OCI-LY3 (cell line): ENCODE data around the gene FAM53B.

Experiments used
- EZH2phosphoT487 ChIP-seq: fragments of 200-600 bp; shearing (Covaris generic); IDR thresholded peaks from 2 replicates; pipeline ENCODE4 v1.6.1; 2018; ENCODE audit warnings: antibody characterized with exemption, mixed run types, low read depth
- TF ChIP-seq, protein P1 (sequence below): fragments of 200-600, 300-600 bp; sonication (generic); IDR thresholded peaks from 2 replicates; pipeline ENCODE4 v1.5.1; 2014; ENCODE audit warnings: antibody characterized with exemption, low read length, low read depth

DNA sequence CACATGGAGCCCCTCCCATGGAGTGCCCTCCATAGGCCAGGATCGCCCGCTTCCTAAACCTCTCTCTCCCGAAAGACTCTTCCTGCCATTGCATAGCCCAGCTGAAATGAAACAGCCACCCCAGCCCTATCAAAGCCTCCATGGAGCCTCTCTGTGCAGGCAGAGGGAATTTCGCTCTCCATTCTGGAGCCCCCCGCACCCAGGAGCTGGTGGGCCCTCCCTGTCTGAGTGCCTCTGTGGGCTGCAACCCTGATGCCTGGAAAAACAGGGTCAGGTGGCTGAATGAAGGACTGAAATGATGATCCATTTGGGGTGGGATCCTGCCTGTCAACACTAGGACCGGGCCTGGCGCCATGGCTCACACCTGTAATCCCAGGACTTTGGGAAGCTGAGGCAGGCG, 106.4 kb downstream of the FAM53B start:
- TF ChIP-seq, protein P1, sequence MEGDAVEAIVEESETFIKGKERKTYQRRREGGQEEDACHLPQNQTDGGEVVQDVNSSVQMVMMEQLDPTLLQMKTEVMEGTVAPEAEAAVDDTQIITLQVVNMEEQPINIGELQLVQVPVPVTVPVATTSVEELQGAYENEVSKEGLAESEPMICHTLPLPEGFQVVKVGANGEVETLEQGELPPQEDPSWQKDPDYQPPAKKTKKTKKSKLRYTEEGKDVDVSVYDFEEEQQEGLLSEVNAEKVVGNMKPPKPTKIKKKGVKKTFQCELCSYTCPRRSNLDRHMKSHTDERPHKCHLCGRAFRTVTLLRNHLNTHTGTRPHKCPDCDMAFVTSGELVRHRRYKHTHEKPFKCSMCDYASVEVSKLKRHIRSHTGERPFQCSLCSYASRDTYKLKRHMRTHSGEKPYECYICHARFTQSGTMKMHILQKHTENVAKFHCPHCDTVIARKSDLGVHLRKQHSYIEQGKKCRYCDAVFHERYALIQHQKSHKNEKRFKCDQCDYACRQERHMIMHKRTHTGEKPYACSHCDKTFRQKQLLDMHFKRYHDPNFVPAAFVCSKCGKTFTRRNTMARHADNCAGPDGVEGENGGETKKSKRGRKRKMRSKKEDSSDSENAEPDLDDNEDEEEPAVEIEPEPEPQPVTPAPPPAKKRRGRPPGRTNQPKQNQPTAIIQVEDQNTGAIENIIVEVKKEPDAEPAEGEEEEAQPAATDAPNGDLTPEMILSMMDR: no peak
- no peak for TF ChIP-seq EZH2phosphoT487
